ENCODE results near the gene ACVR1B. TPM values are rescaled to one million over a fixed set of nuclear protein-coding genes. Genes with fewer than 3 reads are reported as not detected.

The ACVR1B gene
- total and polyA plus RNA-seq, 2 experiments from 2014 or later = 2.4 to 7.5 TPM

DNA sequence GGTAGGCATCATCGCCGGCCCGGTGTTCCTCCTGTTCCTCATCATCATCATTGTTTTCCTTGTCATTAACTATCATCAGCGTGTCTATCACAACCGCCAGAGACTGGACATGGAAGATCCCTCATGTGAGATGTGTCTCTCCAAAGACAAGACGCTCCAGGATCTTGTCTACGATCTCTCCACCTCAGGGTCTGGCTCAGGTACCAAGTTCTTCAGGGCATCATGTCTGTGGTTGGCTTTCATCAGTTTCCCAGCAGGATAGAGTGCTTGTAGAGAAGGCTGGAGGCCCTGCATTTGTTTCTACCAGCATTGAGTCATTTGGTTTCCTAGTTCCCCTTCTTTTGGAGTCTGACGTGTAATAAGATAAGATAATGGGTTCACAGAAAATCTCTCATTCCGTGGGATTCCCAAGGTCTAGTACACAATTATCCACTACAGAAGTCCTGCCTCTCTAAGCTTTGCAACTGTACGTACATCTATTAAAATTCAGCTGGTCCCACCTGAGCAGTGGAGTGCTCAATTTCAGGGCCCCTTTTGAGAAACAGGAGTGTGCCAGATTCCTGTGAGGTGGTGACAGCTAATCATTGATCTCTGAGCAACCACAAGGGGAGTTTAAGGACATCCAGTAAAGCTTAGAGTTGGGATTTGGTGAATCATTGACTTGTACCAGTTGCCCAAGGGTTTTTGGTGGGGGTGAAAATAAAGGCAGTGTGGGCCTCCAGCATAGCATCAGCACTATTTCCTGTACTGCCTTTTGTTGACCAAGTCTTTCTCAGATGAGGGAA, 25.1 kb downstream of the ACVR1B start:
- Histone ChIP-seq H3K27ac (ENCODE audit: low read depth) (no peak overlapping the region), H3K4me2 (no peak overlapping the region), H3F3A (replicated peaks; ENCODE audit: low read depth) (no peaks in the 10 kb centered on the region), H3K9me2 (ENCODE audit: insufficient read depth) (no peaks in the 10 kb centered on the region), H2AFZ (no peak overlapping the region), H4K20me1 (replicated peaks; ENCODE audit: insufficient read depth) (peaks cover 14% of the 10 kb centered on the region; the same call in 1 of the 2 replicates), H3K27me3 (ENCODE audit: insufficient read depth) (no peaks in the 10 kb centered on the region), H3K4me1 (ENCODE audit: insufficient read depth) (peaks cover 12% of the 10 kb centered on the region), H3K79me2 (replicated peaks; ENCODE audit: insufficient read depth) (0 out of 2 replicates have a peak, but pooled peaks cover 10% of the 10 kb centered on the region), H3K36me3 (ENCODE audit: insufficient read depth) (no peaks in the 10 kb centered on the region), H3K4me3 (no peak overlapping the region)
- H3K4me3 Mint-ChIP-seq = no peak overlapping the region
- ATAC-seq (no peak), DNase-seq (ENCODE audit: low spot score) (no peak)
- no peak overlapping the region for H3K27ac Mint-ChIP-seq
- peaks cover 32% of the 10 kb centered on the region for H3K36me3 Mint-ChIP-seq (ENCODE audit: low read depth)
- no peaks in the 10 kb centered on the region for H3K9me3 Mint-ChIP-seq
- TF ChIP-seq, protein P1, sequence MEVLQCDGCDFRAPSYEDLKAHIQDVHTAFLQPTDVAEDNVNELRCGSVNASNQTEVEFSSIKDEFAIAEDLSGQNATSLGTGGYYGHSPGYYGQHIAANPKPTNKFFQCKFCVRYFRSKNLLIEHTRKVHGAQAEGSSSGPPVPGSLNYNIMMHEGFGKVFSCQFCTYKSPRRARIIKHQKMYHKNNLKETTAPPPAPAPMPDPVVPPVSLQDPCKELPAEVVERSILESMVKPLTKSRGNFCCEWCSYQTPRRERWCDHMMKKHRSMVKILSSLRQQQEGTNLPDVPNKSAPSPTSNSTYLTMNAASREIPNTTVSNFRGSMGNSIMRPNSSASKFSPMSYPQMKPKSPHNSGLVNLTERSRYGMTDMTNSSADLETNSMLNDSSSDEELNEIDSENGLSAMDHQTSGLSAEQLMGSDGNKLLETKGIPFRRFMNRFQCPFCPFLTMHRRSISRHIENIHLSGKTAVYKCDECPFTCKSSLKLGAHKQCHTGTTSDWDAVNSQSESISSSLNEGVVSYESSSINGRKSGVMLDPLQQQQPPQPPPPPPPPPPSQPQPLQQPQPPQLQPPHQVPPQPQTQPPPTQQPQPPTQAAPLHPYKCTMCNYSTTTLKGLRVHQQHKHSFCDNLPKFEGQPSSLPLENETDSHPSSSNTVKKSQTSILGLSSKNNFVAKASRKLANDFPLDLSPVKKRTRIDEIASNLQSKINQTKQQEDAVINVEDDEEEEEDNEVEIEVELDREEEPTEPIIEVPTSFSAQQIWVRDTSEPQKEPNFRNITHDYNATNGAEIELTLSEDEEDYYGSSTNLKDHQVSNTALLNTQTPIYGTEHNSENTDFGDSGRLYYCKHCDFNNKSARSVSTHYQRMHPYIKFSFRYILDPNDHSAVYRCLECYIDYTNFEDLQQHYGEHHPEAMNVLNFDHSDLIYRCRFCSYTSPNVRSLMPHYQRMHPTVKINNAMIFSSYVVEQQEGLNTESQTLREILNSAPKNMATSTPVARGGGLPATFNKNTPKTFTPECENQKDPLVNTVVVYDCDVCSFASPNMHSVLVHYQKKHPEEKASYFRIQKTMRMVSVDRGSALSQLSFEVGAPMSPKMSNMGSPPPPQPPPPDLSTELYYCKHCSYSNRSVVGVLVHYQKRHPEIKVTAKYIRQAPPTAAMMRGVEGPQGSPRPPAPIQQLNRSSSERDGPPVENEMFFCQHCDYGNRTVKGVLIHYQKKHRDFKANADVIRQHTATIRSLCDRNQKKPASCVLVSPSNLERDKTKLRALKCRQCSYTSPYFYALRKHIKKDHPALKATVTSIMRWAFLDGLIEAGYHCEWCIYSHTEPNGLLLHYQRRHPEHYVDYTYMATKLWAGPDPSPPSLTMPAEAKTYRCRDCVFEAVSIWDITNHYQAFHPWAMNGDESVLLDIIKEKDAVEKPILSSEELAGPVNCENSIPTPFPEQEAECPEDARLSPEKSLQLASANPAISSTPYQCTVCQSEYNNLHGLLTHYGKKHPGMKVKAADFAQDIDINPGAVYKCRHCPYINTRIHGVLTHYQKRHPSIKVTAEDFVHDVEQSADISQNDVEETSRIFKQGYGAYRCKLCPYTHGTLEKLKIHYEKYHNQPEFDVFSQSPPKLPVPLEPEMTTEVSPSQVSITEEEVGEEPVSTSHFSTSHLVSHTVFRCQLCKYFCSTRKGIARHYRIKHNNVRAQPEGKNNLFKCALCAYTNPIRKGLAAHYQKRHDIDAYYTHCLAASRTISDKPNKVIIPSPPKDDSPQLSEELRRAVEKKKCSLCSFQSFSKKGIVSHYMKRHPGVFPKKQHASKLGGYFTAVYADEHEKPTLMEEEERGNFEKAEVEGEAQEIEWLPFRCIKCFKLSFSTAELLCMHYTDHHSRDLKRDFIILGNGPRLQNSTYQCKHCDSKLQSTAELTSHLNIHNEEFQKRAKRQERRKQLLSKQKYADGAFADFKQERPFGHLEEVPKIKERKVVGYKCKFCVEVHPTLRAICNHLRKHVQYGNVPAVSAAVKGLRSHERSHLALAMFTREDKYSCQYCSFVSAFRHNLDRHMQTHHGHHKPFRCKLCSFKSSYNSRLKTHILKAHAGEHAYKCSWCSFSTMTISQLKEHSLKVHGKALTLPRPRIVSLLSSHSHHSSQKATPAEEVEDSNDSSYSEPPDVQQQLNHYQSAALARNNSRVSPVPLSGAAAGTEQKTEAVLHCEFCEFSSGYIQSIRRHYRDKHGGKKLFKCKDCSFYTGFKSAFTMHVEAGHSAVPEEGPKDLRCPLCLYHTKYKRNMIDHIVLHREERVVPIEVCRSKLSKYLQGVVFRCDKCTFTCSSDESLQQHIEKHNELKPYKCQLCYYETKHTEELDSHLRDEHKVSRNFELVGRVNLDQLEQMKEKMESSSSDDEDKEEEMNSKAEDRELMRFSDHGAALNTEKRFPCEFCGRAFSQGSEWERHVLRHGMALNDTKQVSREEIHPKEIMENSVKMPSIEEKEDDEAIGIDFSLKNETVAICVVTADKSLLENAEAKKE (CRISPR knock-in tag; IDR thresholded peaks at IDR 0.05) = no peak
- TF ChIP-seq POLR2AphosphoS5 (IDR thresholded peaks at IDR 0.05; ENCODE audit: low read depth) (no peak), JUNB (IDR thresholded peaks at IDR 0.05; ENCODE audit: unreplicated experiment) (no peak), ZNF331 (CRISPR knock-in tag; IDR thresholded peaks at IDR 0.05; ENCODE audit: low read depth) (no peak), ZNF114 (CRISPR knock-in tag; IDR thresholded peaks at IDR 0.05) (no peak), EZH2 (IDR thresholded peaks at IDR 0.05; ENCODE audit: low read depth, unreplicated experiment) (no peak), STAT1 (IDR thresholded peaks at IDR 0.05; ENCODE audit: unreplicated experiment) (no peak), NANOG (IDR thresholded peaks at IDR 0.05; ENCODE audit: borderline replicate concordance) (no peak), CREB1 (CRISPR knock-in tag; IDR thresholded peaks at IDR 0.05; ENCODE audit: low read depth) (no peak), EZH2phosphoT487 (IDR thresholded peaks at IDR 0.05; ENCODE audit: unreplicated experiment) (no peak)
- TF ChIP-seq, protein P2, sequence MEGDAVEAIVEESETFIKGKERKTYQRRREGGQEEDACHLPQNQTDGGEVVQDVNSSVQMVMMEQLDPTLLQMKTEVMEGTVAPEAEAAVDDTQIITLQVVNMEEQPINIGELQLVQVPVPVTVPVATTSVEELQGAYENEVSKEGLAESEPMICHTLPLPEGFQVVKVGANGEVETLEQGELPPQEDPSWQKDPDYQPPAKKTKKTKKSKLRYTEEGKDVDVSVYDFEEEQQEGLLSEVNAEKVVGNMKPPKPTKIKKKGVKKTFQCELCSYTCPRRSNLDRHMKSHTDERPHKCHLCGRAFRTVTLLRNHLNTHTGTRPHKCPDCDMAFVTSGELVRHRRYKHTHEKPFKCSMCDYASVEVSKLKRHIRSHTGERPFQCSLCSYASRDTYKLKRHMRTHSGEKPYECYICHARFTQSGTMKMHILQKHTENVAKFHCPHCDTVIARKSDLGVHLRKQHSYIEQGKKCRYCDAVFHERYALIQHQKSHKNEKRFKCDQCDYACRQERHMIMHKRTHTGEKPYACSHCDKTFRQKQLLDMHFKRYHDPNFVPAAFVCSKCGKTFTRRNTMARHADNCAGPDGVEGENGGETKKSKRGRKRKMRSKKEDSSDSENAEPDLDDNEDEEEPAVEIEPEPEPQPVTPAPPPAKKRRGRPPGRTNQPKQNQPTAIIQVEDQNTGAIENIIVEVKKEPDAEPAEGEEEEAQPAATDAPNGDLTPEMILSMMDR (conservative IDR thresholded peaks at IDR 0.05; ENCODE audit: low read depth in 2 of 2) = no peak
- TF ChIP-seq, protein P3, sequence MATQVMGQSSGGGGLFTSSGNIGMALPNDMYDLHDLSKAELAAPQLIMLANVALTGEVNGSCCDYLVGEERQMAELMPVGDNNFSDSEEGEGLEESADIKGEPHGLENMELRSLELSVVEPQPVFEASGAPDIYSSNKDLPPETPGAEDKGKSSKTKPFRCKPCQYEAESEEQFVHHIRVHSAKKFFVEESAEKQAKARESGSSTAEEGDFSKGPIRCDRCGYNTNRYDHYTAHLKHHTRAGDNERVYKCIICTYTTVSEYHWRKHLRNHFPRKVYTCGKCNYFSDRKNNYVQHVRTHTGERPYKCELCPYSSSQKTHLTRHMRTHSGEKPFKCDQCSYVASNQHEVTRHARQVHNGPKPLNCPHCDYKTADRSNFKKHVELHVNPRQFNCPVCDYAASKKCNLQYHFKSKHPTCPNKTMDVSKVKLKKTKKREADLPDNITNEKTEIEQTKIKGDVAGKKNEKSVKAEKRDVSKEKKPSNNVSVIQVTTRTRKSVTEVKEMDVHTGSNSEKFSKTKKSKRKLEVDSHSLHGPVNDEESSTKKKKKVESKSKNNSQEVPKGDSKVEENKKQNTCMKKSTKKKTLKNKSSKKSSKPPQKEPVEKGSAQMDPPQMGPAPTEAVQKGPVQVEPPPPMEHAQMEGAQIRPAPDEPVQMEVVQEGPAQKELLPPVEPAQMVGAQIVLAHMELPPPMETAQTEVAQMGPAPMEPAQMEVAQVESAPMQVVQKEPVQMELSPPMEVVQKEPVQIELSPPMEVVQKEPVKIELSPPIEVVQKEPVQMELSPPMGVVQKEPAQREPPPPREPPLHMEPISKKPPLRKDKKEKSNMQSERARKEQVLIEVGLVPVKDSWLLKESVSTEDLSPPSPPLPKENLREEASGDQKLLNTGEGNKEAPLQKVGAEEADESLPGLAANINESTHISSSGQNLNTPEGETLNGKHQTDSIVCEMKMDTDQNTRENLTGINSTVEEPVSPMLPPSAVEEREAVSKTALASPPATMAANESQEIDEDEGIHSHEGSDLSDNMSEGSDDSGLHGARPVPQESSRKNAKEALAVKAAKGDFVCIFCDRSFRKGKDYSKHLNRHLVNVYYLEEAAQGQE (IDR thresholded peaks at IDR 0.05; ENCODE audit: unreplicated experiment) = no peak
- TF ChIP-seq, protein P4, sequence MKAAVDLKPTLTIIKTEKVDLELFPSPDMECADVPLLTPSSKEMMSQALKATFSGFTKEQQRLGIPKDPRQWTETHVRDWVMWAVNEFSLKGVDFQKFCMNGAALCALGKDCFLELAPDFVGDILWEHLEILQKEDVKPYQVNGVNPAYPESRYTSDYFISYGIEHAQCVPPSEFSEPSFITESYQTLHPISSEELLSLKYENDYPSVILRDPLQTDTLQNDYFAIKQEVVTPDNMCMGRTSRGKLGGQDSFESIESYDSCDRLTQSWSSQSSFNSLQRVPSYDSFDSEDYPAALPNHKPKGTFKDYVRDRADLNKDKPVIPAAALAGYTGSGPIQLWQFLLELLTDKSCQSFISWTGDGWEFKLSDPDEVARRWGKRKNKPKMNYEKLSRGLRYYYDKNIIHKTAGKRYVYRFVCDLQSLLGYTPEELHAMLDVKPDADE (IDR thresholded peaks at IDR 0.05) = no peak
- peaks cover 28% of the 10 kb centered on the region for H3K4me1 Mint-ChIP-seq
- peaks cover 1% of the 10 kb centered on the region for H3K27me3 Mint-ChIP-seq (ENCODE audit: insufficient read depth, low read depth, poor library complexity)

All from GM23338 (cell line).